GM19324 (cell line): Measurements from ENCODE around the gene BPIFB6.

ENCODE experiments used
- ATAC-seq: cut with Tn5 transposase; IDR thresholded peaks from one replicate; pipeline ENCODE4 v1.9.1; 2021; ENCODE audit warnings: mild to moderate bottlenecking, moderate library complexity; ENCODE audit not compliant: unreplicated experiment, low FRiP score

Gene BPIFB6

DNA sequence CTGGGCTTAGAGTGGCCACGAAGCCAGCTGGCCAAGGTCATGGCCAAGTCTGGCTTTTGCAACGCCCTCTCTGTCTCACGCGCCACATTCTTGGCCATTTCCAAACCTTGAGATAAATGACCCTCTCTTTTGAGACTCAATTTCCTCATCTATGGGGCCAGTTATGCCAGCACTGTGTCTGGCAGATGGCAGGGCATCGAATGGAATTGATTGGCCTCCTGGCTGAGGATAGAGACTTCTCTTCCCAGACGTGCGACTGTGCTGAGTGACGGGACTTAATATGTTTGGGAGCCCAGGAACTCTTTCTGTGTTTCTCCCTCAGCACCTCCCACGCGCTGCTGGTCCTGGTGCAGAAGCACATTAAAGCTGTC lies 16.3 kb upstream of the BPIFB6 start:
- no peak for ATAC-seq

DNA sequence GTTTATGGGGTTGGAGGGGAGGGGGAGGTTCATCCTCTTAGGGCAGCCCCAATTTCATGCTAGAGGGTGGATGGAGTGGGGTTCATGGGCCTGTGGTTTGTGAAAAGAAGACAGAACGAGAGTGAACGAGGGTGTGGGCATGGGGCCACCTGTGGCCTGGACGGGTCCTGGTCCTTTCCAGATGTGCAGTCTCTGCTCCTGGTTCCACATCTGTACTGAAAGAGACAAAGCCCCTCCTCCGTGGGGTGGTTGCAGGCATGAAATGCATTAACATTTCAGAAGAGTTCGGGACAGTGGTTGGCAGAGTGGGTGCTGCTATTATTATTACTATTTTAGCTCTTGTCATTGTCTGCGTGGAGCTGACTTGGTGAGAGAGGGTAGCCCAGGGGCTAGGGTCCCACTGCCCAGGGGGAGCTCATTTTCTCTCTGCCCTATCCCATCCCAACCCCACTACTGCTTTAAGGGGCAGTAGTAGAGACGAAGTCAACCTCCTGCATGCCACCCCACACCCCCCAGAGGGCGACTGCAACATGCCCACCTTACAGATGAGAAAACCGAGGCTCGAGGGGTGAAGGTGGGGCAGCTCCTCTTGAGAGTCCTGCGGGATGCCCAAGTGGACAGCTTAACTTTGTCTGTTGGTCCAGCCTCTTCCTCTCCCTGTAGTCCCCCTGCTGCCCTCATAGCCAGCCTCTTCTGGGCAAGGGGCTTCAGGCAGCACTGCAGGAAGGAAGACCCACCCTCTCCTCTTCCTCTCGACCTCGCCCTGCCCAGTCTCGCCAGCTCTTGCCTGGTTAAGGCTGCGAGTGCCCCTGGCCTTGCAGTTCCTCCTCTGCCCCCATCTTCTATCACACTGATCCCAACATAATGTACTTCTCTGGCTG lies 15.5 kb upstream of the BPIFB6 start:
- ATAC-seq, result no peak

DNA sequence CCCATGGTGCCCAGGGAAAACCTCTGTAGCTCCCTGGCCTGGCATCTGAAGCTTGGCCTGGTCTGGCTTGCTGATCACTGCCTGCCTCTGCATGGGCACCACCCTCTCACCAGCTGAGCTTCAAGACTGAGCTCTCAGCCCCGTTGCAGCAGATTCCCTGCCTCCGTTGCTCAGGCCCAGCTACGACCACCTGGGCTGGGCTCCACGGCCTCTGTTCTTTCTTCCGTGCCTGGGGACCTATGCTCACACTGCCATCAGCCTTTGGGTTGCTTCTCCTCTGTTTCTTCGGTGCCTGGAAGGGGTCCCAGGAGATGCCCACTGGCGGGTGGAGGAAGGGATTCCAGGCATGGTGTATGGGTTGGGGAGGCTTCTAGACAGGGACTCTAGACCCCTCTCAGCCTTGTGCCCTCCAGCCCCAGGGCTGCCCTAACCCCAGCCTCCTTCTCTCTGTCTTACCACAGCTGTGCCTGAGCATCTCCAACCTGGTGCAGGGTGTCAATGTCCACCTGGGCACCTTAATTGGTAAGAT lies 14.8 kb upstream of the BPIFB6 start:
- no peak for ATAC-seq

DNA sequence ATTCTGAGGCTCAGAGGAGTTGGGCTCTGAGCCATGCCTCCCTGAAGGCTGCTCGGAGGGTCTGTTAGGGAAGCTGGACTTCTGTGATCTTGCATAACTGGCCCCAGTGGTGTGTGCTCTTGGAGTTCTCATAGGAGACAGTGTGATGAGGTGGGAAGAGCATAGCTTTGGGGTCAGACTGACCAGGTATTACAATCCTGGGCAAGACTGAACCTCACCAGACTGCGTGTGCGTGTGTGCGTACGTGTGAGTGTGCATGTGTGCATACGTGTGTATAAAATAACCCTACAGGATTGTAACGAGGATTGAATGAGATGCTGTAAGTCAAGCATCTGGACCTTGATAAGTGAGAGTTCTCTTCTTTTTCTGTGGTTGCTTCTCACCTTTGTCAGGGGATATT lies 13.9 kb upstream of the BPIFB6 start:
- ATAC-seq, result no peak

DNA sequence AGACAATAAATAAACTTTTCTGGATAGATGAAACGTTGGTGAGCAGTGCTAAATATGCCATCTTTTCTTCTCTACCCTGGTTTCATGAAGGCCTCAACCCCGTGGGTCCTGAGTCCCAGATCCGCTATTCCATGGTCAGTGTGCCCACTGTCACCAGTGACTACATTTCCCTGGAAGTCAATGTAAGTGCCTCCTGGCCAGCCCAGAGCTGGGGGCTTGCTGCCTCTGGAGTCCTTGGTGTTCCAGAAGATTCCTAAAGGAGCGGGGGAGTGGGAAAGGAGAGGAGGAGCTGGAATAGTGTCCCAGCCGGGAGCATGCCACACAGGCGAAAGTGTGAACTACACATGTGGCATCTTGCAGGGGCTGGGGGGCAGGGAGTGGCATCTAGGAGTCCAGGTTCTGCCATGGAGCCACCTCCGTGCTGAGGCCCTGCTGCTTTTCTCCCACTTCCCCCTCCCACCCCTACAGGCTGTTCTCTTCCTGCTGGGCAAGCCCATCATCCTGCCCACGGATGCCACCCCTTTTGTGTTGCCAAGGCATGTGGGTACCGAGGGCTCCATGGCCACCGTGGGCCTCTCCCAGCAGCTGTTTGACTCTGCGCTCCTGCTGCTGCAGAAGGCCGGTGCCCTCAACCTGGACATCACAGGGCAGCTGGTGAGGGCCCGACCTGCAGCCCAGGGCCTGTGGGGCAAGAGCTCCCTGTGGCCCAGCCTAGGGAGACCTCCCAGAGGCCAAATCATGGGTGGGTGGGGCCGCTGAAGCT lies 13.1 kb upstream of the BPIFB6 start:
- ATAC-seq, result no peak

DNA sequence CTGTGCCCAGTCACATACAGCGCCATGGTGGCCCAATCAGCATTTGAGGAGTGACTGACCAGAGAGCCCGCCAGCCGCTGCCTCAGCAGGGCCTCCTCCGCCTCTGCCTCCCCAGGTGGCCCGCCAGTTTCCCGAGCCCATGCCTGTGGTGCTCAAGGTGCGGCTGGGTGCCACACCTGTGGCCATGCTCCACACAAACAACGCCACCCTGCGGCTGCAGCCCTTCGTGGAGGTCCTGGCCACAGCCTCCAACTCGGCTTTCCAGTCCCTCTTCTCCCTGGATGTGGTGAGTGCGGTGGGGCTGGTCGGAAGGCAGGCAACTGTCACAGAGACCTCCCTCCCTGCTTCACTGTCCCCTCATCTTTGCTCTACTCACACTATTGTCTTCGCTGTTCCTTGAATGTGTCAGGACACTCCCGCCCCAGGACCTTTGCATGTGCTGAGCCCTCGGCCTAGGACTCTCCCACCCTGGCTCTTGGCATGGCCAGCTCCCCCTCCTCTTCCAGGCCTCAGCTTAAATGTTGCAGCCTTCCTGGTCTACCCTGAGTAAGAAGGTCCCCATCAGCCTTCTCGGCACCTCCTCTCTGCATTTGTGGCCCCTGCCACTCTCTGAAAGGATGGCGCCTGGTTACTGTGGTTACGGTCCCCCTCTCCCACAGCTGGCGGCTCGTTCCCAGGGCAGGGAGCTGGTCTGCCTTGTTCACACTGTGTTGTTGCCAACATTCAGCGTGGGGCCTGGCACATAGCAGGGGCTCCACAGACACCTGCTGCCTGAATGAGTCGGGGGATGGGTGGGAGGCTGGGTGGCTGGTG lies 11.8 kb upstream of the BPIFB6 start:
- no peak for ATAC-seq

DNA sequence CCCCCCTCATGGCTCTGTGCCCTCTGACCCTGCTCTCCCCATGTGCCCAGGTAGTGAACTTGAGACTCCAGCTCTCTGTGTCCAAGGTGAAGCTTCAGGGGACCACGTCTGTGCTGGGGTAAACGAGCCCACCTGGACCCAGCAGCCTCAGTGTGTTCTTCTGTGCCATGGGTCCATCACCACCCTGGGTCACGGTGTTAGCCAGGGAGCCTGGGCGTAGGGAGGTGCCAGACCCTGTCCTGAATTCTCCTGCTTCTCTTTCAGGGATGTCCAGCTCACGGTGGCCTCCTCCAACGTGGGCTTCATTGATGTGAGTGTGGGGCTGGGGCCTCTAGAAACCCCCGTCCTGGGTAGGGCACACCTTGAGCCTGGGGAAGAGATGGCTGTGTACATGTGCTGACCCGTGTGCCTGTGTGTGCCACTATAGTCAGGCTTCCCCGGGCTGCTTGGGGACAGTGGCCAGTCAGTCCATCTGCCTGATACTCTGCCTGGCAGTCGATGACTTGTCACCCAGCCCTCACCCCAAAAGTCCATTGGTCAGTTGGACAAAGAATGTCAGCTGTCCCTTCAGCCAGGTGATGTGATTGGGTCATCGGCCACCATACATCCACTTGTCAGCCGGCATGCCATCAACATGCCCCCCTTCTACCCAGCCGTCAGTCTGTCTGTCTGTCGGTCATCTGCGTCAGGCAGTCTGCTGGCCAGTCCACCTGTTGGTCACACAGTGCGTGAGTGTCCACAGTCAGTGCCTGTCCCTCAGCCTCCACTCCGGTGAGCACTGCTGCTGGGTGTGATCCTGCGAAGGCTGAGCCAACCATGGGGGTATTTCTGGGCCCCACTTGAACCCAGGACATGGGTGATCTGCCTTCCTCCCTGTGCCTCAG lies 10.9 kb upstream of the BPIFB6 start:
- no peak for ATAC-seq

DNA sequence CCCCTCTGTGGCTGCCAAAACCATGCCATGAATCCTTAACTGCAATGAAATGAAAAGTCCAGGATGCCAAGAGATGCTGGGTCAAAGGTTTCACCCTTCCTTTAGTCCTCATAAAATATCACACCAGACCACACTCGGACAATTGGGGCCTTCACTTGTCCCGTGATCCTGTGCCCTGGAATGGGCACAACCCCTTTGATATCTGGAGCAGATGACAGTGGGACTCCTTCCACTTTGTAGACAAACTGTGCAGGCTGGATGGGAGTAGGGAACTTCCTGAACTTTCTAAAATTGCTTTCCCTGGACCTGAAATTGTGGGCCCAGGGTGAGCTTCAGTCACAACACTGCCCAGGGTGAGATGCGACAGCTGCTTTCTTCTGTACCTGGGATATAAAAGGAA lies 9.6 kb upstream of the BPIFB6 start:
- no peak for ATAC-seq

DNA sequence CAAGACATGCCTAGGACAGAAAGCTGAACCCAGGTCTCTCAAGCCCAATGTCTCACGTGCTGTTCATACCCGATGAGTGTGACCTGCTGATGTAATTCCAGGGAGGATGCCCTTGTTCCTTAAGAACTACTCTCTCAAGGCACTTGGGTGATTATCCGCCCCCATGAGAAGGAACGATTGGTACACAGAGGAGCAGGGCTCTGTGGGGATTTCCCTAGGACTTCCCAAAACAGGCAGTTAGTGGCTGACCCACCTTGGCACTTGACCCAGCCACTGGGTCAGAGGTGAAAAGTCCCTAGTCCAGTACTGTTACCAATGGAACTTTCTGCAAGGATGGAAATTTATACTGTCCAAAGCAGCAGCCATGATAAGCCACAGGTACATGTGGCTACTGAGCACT lies 9.2 kb upstream of the BPIFB6 start:
- no peak for ATAC-seq

DNA sequence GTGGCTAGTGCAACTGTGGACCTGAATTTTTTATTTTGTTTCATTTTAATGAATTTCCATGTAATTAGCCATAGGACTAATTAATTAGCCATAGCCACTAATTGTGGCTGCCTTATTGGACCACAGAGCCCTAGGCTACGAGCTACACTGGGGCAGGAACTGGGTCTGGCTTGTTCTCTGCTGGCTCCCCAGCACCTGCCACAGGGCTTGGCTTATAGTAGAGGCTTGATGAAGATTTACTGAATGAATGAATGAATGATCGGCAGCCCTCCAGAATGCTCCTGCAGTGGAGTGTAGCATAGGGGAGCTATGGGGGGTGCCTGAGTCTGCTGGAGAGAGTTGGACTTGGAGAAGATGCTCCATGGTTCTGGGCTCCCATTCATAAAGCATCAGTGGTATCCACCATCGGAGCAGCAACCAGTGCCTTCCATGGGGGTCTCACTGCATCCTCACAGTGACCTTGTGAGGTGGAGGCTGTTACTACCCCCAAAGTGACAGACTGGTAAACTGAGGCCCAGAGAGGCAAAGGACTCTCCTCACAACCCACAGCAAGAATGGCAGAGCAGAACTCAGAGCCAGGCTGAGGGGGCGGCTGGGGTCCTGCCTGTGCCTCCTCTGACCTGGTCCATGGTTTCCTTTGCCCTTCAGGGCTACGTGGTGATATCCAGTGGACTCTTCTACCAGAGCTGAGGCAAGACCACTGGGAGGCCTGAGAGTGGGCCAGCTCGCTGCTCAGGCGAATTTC lies 8.6 kb upstream of the BPIFB6 start:
- no peak for ATAC-seq

DNA sequence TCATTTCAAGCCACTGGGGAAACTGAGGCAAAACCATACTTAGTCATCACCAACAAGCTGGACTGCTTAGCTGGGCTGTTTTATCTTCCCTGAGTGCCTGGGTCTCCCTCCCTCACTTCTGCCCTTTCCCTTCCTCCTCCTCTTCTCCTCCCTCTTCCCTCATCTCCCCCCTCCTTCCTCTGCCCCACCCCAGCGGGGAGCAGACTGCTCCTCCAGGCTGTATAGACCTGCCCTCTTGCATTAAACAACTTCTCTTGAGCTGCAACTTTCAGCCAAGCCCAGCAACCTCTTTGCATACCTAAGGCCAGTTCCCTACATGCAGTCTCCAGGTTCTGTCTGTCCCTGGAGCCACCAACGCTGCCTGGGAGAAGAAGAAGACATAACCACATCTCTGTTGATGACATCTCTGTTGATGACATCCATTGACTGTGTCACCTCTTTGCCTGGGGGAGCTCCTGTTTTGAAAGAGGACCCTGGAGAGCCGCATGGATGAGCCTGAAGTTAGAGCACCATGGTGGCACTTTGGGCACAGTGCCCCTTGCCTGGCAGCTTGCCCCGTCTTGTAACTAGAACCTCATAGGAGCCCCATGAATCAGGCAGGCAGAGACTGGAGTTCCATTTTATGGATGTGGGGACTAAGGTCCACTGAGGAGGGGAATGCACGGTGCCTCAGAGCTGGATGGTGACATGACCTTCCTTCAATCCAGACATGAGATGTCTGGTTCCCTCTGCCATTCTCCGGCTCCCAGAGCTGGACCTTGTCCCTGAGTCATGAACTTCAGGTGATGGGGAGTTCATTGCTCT lies 7.8 kb upstream of the BPIFB6 start:
- no peak for ATAC-seq

DNA sequence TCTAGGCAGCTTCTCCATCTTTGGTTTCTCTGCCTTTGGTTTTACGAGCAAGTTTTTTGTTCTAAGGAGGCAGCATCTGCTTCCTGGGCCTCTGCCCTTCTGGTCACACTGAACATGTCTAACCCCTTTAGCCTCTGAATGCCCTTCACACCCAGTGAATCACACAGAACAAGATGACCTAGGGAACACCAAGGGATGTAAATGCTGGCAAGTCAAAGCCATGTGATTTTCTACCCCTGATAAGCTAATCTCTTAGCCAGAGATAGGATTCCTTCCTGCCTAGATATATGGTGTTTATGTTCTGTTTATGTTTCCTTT lies 7.2 kb upstream of the BPIFB6 start:
- ATAC-seq, result no peak

DNA sequence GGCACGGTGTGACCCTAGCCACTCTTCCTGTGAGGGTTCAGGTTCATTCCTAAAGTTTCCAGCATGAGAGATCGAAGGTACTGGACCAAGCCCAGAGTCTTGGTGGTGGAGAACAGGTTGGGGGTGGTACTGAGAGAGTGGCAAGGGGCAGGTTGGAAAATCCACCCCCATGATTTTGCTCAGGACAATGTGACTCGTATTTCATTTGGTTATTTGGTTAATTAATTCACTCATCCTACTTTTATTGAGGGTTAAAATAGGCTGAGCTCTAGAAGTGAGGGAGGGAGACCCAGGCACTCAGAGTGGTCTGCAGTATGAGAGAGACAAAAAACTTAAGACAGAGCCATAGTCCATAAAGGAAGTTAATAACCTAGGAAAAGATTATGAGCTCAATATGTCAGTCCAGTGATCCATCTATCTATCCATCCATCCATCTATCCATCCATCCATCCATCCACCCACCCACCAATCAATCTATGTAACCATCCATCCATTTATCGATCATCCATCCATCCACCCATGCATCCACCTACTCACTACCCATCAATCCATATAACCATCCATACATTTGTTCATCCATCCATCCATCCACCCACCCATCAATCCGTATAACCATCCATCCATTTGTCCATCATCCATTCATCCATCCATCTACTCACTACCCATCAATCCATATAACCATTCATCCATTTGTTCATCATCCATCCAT lies 6.7 kb upstream of the BPIFB6 start:
- no peak for ATAC-seq

DNA sequence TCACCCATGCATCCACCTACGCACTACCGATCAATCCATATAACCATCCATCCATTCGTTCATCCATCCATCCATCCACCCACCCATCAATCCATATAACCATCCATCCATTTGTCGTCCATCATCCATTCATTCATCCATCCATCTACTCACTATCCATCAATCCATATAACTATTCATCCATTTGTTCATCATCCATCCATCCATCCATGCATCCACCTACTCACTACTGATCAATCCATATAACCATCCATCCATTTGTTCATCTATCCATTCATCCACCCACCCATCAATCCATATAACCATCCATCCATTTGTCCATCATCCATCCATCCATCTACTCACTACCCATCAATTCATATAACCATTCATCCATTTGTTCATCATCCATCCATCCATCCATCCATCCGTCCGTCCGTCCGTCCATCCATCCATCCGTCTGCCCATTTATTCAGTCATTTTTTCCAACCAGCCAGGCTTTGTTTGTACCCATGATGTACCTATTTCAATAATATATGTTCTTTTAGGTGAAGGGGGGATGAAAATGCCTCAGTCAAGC lies 6.1 kb upstream of the BPIFB6 start:
- ATAC-seq, result no peak

DNA sequence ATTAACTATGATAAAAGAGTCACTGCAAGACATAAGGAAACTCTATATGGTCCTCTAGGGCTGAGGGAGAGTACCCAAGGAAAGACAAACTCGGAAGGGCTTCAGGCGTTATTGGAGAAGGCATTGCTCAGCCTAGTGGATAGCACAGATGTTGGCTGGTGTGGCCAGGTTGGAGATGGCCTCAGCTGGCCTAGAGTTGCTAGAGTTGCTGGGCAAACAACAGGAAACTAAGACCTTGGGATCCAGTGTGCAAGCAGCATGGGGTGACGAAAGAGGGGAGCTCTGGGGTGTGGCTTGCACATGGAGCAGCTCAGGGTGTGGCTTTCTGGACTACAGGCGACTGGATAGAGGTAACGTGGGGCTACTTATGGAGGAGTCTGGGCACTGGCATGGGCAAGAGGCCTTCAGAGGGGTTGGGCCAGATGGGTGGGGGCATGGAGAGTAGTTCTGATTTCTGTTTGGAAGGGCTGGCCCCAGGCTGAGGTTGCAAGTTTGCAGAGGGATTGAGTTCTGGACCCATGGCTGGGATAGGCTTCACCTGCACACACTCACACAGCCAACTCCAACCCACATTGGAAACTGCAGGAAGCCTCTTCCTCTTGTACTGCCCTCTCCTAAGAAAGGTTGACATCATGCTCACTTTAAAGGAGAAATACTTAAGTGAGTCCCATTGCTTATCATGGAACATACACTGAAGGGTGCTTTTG lies 5.2 kb upstream of the BPIFB6 start:
- ATAC-seq, result no peak

DNA sequence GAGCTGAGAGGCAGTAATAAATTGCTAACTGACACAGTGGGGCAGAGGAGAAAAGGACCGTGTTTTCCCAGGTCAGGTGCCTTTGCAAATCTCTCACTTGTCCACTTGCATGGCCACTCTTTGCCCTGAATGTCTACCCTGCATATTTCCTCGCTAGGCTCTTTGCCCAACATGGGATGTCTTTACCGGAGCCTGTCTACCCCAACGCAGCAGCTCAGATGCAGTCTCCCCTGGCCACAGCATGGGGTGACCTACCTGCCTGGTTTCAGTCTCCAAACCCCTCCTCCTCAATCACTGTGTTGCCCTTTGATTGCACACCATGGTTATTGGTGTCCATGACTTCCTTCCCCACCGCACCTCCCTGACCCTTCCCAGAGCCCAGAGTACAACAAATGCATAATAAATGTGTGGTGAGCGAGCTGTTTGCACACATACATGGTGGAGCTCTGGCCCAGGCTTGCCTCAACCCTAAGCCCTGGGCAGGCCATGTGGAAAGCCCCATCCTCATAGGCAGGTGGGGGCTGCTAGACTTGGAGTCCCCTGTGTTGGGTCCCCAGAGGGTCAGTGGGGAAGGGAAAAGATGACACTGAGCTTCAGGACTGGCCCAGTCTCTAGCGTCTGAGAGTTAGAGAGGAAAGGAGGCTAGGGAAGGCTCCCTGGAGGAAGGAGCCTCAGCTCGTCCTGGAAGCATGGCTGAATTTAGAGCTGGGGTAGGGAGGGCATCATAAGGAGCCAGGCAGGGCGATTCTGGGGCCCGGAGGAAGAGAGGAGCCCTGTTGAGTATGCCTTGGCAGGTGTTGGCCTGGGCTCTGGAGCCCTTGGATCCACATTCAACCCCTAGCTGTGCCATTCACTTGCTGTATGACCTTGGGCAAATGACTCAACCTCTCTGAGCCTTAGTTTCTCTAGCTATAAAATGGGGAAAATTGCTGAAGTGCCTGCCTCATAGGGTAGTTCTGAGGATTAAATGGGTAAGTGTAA lies 4.4 kb upstream of the BPIFB6 start:
- ATAC-seq, result no peak
